ENCODE measurements around the gene SMARCAL1. TPM values are rescaled to one million over a fixed set of nuclear protein-coding genes. Genes with fewer than 3 reads are reported as not detected.

Gene SMARCAL1
- polyA plus RNA-seq, 1 donor from 2014 or later, result 7.5 TPM

DNA sequence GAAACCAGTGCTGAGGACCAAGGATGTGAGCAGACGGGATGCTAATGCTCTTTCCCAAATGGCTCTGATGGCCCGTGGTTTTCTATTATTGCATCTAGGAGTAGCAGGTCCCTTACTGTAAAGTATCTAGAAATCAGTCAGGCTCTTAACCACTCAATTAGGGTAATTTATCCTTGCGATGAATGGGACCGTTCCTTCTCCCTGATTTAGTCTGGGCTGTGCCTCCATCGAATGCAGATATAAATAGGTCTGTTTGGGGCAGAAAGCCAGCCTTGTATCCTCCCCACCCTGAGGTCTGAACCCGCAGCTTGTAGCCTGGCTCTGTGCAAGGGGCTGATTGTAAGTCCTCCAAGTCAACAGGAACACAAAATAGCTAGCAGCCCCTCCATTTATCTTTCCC lies 9.5 kb upstream of the SMARCAL1 start:
- Histone ChIP-seq H3K79me2 (replicated peaks; ENCODE audit: insufficient read depth, low read length) (no peaks in the 10 kb centered on the region), H4K20me1 (ENCODE audit: insufficient read depth) (no peaks in the 10 kb centered on the region), H3K36me3 (ENCODE audit: insufficient read depth, low read length) (no peaks in the 10 kb centered on the region), H3K4me2 (ENCODE audit: low read length) (no peak overlapping the region), H2AFZ (ENCODE audit: low read depth, low read length) (no peak overlapping the region), H3K9me3 (ENCODE audit: low read length) (peaks cover 5% of the 10 kb centered on the region), H3K27ac (ENCODE audit: low read length) (no peak overlapping the region), H3K9ac (ENCODE audit: low read length) (no peak overlapping the region), H3F3A (ENCODE audit: insufficient read depth, low read length, poor library complexity, severe bottlenecking) (no peaks in the 10 kb centered on the region), H3K4me3 (ENCODE audit: low read length) (no peak overlapping the region), H3K9me2 (ENCODE audit: insufficient read depth, low read length) (no peaks in the 10 kb centered on the region), H3K27me3 (ENCODE audit: insufficient read depth, low read depth, low read length) (no peaks in the 10 kb centered on the region)
- TF ChIP-seq TAF1 (IDR thresholded peaks at IDR 0.05; ENCODE audit: low read depth) (no peak), RAD21 (conservative IDR thresholded peaks at IDR 0.05) (no peak), MXI1 (conservative IDR thresholded peaks at IDR 0.05; ENCODE audit: poor library complexity, severe bottlenecking) (no peak), POLR2AphosphoS5 (IDR thresholded peaks at IDR 0.05) (no peak), SMC3 (conservative IDR thresholded peaks at IDR 0.05; ENCODE audit: poor library complexity) (no peak), EZH2 (IDR thresholded peaks at IDR 0.05; ENCODE audit: borderline replicate concordance, insufficient read depth, low read length, poor library complexity, severe bottlenecking) (no peak), EP300 (conservative IDR thresholded peaks at IDR 0.05; ENCODE audit: poor library complexity, severe bottlenecking) (no peak)
- TF ChIP-seq, protein P1, sequence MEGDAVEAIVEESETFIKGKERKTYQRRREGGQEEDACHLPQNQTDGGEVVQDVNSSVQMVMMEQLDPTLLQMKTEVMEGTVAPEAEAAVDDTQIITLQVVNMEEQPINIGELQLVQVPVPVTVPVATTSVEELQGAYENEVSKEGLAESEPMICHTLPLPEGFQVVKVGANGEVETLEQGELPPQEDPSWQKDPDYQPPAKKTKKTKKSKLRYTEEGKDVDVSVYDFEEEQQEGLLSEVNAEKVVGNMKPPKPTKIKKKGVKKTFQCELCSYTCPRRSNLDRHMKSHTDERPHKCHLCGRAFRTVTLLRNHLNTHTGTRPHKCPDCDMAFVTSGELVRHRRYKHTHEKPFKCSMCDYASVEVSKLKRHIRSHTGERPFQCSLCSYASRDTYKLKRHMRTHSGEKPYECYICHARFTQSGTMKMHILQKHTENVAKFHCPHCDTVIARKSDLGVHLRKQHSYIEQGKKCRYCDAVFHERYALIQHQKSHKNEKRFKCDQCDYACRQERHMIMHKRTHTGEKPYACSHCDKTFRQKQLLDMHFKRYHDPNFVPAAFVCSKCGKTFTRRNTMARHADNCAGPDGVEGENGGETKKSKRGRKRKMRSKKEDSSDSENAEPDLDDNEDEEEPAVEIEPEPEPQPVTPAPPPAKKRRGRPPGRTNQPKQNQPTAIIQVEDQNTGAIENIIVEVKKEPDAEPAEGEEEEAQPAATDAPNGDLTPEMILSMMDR (IDR thresholded peaks at IDR 0.05; ENCODE audit: poor library complexity, severe bottlenecking), result no peak
- TF ChIP-seq, protein P2, sequence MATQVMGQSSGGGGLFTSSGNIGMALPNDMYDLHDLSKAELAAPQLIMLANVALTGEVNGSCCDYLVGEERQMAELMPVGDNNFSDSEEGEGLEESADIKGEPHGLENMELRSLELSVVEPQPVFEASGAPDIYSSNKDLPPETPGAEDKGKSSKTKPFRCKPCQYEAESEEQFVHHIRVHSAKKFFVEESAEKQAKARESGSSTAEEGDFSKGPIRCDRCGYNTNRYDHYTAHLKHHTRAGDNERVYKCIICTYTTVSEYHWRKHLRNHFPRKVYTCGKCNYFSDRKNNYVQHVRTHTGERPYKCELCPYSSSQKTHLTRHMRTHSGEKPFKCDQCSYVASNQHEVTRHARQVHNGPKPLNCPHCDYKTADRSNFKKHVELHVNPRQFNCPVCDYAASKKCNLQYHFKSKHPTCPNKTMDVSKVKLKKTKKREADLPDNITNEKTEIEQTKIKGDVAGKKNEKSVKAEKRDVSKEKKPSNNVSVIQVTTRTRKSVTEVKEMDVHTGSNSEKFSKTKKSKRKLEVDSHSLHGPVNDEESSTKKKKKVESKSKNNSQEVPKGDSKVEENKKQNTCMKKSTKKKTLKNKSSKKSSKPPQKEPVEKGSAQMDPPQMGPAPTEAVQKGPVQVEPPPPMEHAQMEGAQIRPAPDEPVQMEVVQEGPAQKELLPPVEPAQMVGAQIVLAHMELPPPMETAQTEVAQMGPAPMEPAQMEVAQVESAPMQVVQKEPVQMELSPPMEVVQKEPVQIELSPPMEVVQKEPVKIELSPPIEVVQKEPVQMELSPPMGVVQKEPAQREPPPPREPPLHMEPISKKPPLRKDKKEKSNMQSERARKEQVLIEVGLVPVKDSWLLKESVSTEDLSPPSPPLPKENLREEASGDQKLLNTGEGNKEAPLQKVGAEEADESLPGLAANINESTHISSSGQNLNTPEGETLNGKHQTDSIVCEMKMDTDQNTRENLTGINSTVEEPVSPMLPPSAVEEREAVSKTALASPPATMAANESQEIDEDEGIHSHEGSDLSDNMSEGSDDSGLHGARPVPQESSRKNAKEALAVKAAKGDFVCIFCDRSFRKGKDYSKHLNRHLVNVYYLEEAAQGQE (IDR thresholded peaks at IDR 0.05; ENCODE audit: borderline replicate concordance), result no peak

DNA sequence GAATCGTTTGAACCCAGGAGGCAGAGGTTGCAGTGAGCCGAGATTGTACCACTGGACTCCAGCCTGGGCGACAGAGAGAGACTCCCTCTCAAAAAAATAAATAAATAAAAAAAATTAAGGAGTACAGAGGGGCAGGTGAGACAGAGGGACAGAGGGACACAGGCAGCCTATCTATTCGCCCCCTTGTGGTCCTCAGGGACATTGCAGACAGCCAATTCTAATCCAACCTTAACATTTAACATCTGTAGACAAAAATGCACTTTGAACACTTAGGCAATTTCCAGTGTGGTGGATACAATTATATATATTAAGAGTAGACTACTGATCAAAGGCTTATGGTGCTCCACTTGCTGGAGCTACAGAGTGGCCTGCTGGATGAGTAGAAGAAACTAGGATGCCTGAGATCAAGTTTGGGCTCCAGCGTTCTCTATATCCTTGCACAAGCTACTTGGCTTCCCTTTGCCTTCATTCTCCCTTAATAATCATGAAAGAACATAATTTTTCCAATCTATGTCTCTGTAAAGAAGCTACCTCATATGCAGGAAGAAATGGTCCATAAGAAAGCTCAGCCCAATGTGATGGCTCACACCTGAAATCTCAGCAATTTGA lies 8.2 kb upstream of the SMARCAL1 start:
- H2AFZ ChIP-seq (ENCODE audit: low read depth, low read length), result no peak overlapping the region
- TF ChIP-seq SMC3 (conservative IDR thresholded peaks at IDR 0.05; ENCODE audit: poor library complexity) (peak; percentile 33), TAF1 (IDR thresholded peaks at IDR 0.05; ENCODE audit: low read depth) (no peak), EZH2 (IDR thresholded peaks at IDR 0.05; ENCODE audit: borderline replicate concordance, insufficient read depth, low read length, poor library complexity, severe bottlenecking) (no peak), MXI1 (conservative IDR thresholded peaks at IDR 0.05; ENCODE audit: poor library complexity, severe bottlenecking) (no peak), POLR2AphosphoS5 (IDR thresholded peaks at IDR 0.05) (no peak), RAD21 (conservative IDR thresholded peaks at IDR 0.05) (no peak), EP300 (conservative IDR thresholded peaks at IDR 0.05; ENCODE audit: poor library complexity, severe bottlenecking) (no peak)
- TF ChIP-seq, protein P2 (IDR thresholded peaks at IDR 0.05; ENCODE audit: borderline replicate concordance), result no peak
- TF ChIP-seq, protein P1 (IDR thresholded peaks at IDR 0.05; ENCODE audit: poor library complexity, severe bottlenecking), result peak; percentile 35
- H3K27me3 ChIP-seq (ENCODE audit: insufficient read depth, low read depth, low read length), result no peaks in the 10 kb centered on the region
- no peaks in the 10 kb centered on the region for H3K9me2 ChIP-seq (ENCODE audit: insufficient read depth, low read length)
- H3F3A ChIP-seq (ENCODE audit: insufficient read depth, low read length, poor library complexity, severe bottlenecking), result no peaks in the 10 kb centered on the region
- no peaks in the 10 kb centered on the region for H3K36me3 ChIP-seq (ENCODE audit: insufficient read depth, low read length)
- no peaks in the 10 kb centered on the region for H3K79me2 ChIP-seq (replicated peaks; ENCODE audit: insufficient read depth, low read length)
- H4K20me1 ChIP-seq (ENCODE audit: insufficient read depth), result no peaks in the 10 kb centered on the region
- H3K9me3 ChIP-seq (ENCODE audit: low read length), result peaks cover 5% of the 10 kb centered on the region
- H3K4me3 ChIP-seq (ENCODE audit: low read length), result no peak overlapping the region
- H3K4me2 ChIP-seq (ENCODE audit: low read length), result no peak overlapping the region
- no peak overlapping the region for H3K9ac ChIP-seq (ENCODE audit: low read length)
- H3K27ac ChIP-seq (ENCODE audit: low read length), result no peak overlapping the region

Measured in neural cell (in vitro differentiated cells).